RPMI7951 (cell line): ENCODE results near the gene CCDC71. TPM values are rescaled to one million over a fixed set of nuclear protein-coding genes. Genes with fewer than 3 reads are reported as not detected.
A peak's percentile ranks its signal among the peaks of the same experiment; 100 is the strongest.

ENCODE experiments used
- DNase-seq: peaks from one replicate; pipeline ENCODE4 v3.0.0-alpha.2; 2012; ENCODE audit warnings: low read depth
- total RNA-seq: library from RNA; depleted of rRNA; stranded (reverse); fragments of >200 nt; shearing (Covaris generic); gene quantifications from 2 replicates; pipeline ENCODE4 v1.2.3, GENCODE V29; 2014; rRNA removed

Gene CCDC71
- total RNA-seq, result 26.0 and 32.8 TPM in 2 replicates

- DNase-seq, result peak; percentile 72
Observed at GRCh38 chr3:49165771-49166751, at the start of gene CCDC71. Gene CCDC71 (minus strand): TSS chr3:49166331. CDS start chr3:49164208, 2,123 bp downstream.

GRCh38 chr3:49213998-49214397, 47.9 kb upstream of the CCDC71 start:
- DNase-seq, result no peak

- no peak for DNase-seq
Observed at GRCh38 chr3:49213541-49213943, 47.4 kb upstream of the CCDC71 start.

GRCh38 chr3:49199900-49200281, 33.8 kb upstream of the CCDC71 start:
- DNase-seq, result no peak

GRCh38 chr3:49199239-49199899, 33.2 kb upstream of the CCDC71 start:
- peak; percentile 93 for DNase-seq

- DNase-seq, result no peak
Observed at GRCh38 chr3:49198611-49199230, 32.6 kb upstream of the CCDC71 start.

- no peak for DNase-seq
Observed at GRCh38 chr3:49198161-49198560, 32.0 kb upstream of the CCDC71 start.

- no peak for DNase-seq
Observed at GRCh38 chr3:49191741-49192140, 25.6 kb upstream of the CCDC71 start.

GRCh38 chr3:49183873-49184272, 17.7 kb upstream of the CCDC71 start:
- DNase-seq, result no peak

- DNase-seq, result no peak
Observed at GRCh38 chr3:49182682-49183081, 16.6 kb upstream of the CCDC71 start.

GRCh38 chr3:49181351-49181750, 15.2 kb upstream of the CCDC71 start:
- DNase-seq, result no peak

- no peak for DNase-seq
Observed at GRCh38 chr3:49180116-49180515, 14.0 kb upstream of the CCDC71 start.

GRCh38 chr3:49177073-49177472, 10.9 kb upstream of the CCDC71 start:
- no peak for DNase-seq

GRCh38 chr3:49175530-49175929, 9.4 kb upstream of the CCDC71 start:
- no peak for DNase-seq

- no peak for DNase-seq
Observed at GRCh38 chr3:49174397-49174985, 8.4 kb upstream of the CCDC71 start.

GRCh38 chr3:49173792-49174170, 7.7 kb upstream of the CCDC71 start:
- no peak for DNase-seq

- DNase-seq, result peak; percentile 38
Observed at GRCh38 chr3:49173116-49173791, 7.1 kb upstream of the CCDC71 start.

GRCh38 chr3:49172551-49173041, 6.5 kb upstream of the CCDC71 start:
- DNase-seq, result no peak

GRCh38 chr3:49171775-49172500, 5.8 kb upstream of the CCDC71 start:
- no peak for DNase-seq

GRCh38 chr3:49171119-49171774, 5.1 kb upstream of the CCDC71 start, which contains the start of gene KLHDC8B:
Gene KLHDC8B (plus strand): TSS chr3:49171598. CDS start chr3:49172770, 1,172 bp downstream.
- peak; percentile 86 for DNase-seq
